CD4-positive, alpha-beta T cell treated with Interleukin-15 for 1 hour (primary cell): ENCODE results near the gene LDLRAD4.

ENCODE experiments used
- DNase-seq: peaks from one replicate; pipeline ENCODE4 v3.0.0-alpha.2; 2020

Gene LDLRAD4

GRCh38 chr18:13545955-13546354, 327.4 kb downstream of the LDLRAD4 start:
- DNase-seq: no peak

GRCh38 chr18:13546638-13547037, 328.1 kb downstream of the LDLRAD4 start:
- no peak for DNase-seq

GRCh38 chr18:13547347-13547746, 328.8 kb downstream of the LDLRAD4 start:
- no peak for DNase-seq

GRCh38 chr18:13548106-13548819, 329.7 kb downstream of the LDLRAD4 start:
- DNase-seq: no peak

GRCh38 chr18:13548966-13549879, 330.7 kb downstream of the LDLRAD4 start:
- DNase-seq: no peak

DNA sequence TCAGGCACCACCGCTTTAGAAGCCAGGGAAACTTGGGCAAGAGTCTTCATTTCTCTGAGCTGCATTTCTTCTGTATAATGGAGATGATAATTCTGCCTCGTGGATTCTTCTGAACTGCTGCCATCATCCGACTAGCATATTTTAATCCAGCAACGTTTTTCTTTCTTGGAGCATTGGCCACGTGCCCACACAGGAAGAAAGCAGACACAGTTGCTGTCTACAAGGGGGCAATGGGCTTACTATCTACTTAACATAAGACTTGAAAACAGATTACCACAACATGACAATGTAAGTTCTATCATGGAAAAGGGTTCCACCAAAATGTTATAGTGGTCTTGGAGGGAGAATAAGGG, 331.3 kb downstream of the LDLRAD4 start:
- no peak for DNase-seq

DNA sequence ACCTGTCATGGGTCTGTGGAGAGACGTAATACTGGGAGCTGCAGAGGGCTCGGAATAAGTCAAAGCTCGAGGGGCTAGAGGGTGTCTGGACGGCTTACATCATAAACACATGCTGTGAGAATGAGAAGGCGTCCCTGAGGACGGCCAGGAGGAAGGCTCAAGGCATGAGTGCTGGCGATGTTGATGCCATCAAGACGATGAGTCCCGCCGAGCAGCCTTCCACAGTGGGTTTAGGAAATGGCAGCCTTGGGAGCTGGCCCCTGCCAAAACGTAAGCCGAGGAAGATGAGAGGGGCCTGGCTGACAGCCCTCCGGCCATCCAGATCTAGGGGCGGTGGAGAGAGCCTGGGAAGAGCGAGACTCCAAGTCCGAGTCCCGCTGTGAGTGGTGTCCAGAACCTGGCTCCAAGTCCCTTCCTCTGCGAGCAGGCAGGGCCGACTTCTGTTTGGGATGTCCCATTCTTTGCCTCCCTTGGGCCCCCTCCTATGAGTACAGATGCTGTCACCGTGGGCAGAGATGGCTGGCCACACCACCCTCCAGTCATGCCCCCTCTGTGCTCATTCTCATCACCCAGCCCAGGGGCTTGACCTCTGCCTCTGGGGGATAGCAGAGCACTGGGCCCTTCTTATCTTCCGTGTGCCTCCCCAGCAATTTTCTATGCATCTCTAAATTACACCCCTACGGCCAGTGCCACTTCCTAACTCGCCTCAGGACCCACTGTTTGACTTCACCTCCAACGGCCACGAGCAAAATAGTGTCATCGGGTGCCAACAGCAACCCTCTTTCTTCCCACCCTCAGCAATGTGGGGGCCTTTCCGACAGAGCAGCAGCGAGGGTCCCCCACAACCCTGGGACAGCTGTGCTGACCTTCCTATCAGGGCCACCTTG, 332.1 kb downstream of the LDLRAD4 start:
- no peak for DNase-seq

- no peak for DNase-seq
Observed at GRCh38 chr18:13551305-13551603, 332.7 kb downstream of the LDLRAD4 start.

GRCh38 chr18:13551841-13552733, 333.5 kb downstream of the LDLRAD4 start:
- DNase-seq: no peak

GRCh38 chr18:13553449-13553848, 334.9 kb downstream of the LDLRAD4 start:
- DNase-seq: no peak

GRCh38 chr18:13555192-13555591, 336.6 kb downstream of the LDLRAD4 start:
- no peak for DNase-seq

- no peak for DNase-seq
Observed at GRCh38 chr18:13555865-13556264, 337.3 kb downstream of the LDLRAD4 start.

DNA sequence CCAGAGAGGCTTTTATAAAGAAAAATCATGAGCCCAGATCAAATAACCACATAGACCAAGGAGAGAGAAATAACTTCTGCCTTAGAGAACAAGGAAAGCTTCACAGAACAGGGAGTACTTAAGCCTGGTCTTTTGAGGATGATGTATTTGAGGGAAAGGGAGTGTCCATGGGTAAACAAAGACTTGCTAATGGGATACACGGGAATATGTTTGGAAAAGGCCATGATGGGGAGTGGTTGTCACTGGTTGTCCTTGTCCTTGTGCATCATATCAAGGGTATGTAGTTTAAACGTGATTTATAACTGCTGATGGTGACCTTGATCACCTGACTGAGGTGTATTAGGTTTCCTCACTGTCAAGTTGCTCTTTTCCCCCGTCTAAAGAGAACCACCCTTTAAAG, 337.9 kb downstream of the LDLRAD4 start:
- DNase-seq: no peak

DNA sequence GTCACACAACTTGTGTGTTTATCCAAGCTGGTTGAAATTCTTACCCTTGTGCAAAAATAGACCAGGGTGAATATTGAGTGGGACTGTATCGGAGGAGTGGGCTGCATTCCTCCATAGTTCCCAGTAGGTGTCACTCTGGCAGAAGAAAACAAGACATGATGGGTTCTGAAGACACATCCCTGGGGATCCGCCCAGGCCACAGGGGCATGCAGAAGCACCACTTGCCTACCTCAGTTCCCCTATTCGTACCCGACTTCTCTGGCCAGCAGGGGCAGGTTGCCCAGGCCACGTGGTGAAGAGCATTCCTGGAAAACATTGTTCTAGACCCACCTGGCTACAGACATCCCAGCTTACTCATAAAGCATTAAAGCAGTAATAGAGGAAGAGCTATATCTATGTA, 339.6 kb downstream of the LDLRAD4 start:
- peak; percentile 61 for DNase-seq

DNA sequence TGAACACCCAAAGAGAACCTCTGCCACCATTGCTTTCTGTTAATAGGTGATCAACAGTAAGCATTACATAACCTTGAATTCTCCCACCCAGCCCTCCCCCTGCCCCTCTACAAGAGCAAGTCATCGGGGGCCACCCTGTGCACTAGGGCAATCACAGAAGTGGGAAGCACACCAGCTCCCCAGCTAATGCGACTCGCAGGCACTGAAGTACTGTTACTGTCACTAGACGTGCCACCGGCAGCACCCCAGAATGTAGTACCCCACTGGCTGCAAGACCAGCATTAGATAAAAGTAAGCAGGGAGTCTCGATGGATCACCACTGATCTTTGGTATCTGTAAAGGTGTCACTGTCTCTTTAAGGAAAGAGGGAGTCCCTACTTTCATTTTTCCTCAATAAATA, 340.2 kb downstream of the LDLRAD4 start:
- DNase-seq: no peak

DNA sequence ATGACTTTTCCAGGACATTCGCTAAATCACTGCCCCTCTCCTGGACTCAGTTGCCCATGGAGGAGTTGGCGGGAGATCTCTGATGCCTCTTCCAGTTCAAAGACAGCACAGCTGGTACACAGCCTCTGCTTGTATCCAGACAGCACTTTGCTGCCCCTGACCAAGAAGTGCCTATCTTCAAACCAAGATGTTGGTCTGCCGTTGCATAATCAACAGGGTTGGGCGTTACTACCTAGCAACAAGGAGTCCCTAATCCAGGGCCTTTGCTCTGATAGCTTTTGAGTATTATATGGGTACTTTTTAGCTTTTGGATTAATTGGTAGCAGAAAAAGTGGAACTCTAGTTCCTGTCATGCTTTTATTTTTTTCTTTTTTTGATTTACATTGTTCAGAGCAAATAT, 341.2 kb downstream of the LDLRAD4 start:
- no peak for DNase-seq

DNA sequence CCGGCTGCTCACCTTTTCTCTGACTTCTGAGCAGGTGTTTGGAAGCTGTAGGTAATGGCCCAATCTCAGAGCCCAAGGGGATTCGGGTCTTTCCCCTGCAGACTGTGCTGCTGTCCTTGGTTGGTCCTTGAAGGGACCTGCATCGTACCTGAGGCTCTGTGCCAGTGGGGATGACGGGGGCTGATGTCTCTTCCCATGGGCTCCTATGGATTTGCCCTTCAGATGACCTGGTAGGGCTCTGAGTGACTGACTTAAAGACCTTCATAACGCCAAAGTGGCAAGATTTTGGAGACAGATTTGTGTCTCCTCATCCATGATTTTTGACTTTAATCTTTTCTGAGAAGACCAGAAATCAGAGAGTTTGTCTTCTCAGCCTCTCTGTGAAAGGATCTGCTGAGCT, 341.7 kb downstream of the LDLRAD4 start:
- DNase-seq: no peak

GRCh38 chr18:13562494-13563029, 344.0 kb downstream of the LDLRAD4 start:
- peak; percentile 78 for DNase-seq

DNA sequence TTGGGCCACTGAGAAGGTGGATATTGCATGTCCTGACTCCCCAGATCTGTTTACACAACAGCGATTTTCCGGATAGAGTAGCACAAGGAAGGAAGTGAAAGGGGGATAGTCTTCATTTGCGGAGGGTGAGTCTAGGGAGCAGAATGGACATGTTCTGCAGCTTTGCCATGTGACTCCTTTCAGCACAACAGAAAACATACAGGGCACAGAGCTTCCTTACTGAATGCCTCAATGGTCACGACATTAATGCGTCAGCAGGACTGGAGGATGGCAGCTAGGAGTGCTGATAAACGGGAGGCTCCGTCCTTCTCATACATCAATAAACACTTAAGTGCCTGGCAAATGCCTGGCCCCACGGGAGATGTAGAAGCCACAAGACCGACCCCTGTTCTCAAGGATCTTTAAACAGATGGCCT, 344.8 kb downstream of the LDLRAD4 start:
- DNase-seq: peak; percentile 56

GRCh38 chr18:13564579-13564978, 346.0 kb downstream of the LDLRAD4 start:
- no peak for DNase-seq

GRCh38 chr18:13565228-13565627, 346.7 kb downstream of the LDLRAD4 start:
- no peak for DNase-seq
